Measurements from ENCODE around the gene GBA2.

DNA sequence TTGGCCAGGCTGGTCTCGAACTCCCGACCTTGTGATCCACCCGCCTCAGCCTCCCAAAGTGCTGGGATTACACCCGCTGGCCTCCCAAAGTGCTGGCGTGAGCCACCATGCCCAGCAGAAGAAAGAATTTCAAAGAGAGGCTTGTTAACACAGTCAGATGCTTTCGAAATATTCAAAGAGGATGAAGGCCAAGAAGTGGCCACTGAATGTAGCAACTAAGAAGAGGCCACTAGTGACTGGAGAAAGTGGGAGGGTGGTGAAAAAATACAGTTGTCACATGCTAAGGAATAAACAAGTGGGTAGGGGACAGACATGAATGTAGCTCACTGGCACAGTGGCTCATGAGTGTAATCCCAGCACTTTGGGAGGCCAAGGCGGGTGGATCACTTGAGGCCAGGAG is 46.3 kb downstream of the GBA2 start:
- TF ChIP-seq GLIS3 (CRISPR knock-in tag; IDR thresholded peaks at IDR 0.05) = no peak
- no peak for TF ChIP-seq TCF4 (CRISPR knock-in tag; IDR thresholded peaks at IDR 0.05; ENCODE audit: borderline replicate concordance)
- TF ChIP-seq, protein P1, sequence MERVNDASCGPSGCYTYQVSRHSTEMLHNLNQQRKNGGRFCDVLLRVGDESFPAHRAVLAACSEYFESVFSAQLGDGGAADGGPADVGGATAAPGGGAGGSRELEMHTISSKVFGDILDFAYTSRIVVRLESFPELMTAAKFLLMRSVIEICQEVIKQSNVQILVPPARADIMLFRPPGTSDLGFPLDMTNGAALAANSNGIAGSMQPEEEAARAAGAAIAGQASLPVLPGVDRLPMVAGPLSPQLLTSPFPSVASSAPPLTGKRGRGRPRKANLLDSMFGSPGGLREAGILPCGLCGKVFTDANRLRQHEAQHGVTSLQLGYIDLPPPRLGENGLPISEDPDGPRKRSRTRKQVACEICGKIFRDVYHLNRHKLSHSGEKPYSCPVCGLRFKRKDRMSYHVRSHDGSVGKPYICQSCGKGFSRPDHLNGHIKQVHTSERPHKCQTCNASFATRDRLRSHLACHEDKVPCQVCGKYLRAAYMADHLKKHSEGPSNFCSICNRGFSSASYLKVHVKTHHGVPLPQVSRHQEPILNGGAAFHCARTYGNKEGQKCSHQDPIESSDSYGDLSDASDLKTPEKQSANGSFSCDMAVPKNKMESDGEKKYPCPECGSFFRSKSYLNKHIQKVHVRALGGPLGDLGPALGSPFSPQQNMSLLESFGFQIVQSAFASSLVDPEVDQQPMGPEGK (CRISPR knock-in tag; IDR thresholded peaks at IDR 0.05; ENCODE audit: borderline replicate concordance) = no peak
- TF ChIP-seq, protein P2, sequence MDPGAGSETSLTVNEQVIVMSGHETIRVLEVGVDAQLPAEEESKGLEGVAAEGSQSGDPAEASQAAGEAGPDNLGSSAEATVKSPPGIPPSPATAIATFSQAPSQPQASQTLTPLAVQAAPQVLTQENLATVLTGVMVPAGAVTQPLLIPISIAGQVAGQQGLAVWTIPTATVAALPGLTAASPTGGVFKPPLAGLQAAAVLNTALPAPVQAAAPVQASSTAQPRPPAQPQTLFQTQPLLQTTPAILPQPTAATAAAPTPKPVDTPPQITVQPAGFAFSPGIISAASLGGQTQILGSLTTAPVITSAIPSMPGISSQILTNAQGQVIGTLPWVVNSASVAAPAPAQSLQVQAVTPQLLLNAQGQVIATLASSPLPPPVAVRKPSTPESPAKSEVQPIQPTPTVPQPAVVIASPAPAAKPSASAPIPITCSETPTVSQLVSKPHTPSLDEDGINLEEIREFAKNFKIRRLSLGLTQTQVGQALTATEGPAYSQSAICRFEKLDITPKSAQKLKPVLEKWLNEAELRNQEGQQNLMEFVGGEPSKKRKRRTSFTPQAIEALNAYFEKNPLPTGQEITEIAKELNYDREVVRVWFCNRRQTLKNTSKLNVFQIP (CRISPR knock-in tag; IDR thresholded peaks at IDR 0.05; ENCODE audit: borderline replicate concordance, low read depth) = no peak
- no peak for TF ChIP-seq ESRRG (CRISPR knock-in tag; IDR thresholded peaks at IDR 0.05)
